IPS-18c (cell line): ENCODE data around the gene IGFBP7.
"Not testable (repeated sequence)": the region's sequence is repeated elsewhere in the genome, so short reads cannot be mapped to it uniquely, and the experiment has no call there.

ENCODE experiments used
- H3K4me3 ChIP-seq: 2 replicates; pipeline ENCODE4 v1.7.0; 2013; ENCODE audit warnings: low read depth, mild to moderate bottlenecking, low read length, moderate library complexity; ENCODE audit not compliant: insufficient read depth
- H3K9me3 ChIP-seq: one replicate; pipeline ENCODE4 v1.6.1; 2013; ENCODE audit warnings: mild to moderate bottlenecking, low read length, moderate library complexity; ENCODE audit not compliant: control insufficient read depth, insufficient read depth

Gene IGFBP7

DNA sequence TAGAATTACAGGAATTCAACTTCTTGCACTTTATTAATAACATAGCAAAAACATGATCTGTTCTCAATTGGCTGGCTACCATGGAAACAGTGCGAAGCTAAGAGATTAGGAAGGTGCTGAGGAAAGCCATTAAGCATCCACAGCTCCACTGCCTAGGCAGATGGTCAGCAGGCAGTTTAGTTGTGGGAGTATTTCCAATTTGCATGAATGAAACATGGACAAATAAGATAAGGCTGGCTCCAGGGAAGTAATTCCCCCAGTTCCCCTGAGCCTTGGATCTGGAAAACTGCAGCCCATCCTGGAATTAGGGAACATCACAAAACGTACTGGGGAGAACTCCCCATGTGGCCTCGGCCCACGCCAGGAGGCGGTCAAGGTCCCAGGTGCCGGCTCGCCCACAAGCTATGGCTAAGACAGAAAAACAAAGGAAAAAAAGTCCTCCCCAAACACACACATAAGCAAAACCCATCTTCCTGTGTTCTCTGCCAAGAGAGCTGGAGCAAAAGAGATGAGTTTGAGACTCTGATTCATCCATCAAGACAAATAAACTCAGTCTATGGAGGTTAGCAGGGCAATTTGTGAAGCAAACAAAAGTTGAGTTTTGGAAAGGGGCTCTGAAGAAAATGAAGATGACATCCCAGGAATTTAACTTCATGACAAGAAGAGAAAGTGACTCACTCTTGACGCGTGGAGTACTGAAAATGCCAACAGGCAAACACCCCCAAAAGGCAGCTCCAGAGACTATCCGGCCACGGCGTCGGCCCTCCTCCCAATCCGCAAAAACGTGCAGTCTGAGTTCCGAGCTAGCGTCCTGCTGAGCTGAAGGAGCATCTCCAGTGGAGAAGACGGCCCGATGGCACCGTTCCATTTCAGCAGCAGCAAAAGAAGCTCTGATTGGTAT is 45.1 kb downstream of the IGFBP7 start:
- H3K9me3 ChIP-seq, result no peaks in the 10 kb centered on the region
- H3K4me3 ChIP-seq, result no peak overlapping the region

DNA sequence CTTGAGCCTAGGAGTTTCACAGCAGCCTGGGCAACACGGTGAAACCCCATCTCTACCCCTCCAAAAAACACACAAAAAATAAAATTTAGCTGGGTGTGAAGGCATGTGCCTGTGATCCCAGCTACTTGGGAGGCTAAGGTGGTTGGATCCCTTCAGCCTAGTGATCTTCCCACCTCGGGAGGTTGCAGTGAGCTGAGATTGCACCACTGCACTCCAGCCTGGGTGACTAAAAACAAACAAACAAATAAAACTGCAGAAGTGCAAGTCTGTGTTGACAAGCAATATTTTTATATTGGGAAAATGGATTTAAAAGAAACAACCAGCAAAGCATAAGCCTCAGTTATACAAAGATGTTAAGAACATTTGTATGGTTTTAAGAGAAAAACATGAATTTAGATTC is 46.1 kb downstream of the IGFBP7 start:
- Histone ChIP-seq H3K9me3 (no peaks in the 10 kb centered on the region), H3K4me3 (no peak overlapping the region)

DNA sequence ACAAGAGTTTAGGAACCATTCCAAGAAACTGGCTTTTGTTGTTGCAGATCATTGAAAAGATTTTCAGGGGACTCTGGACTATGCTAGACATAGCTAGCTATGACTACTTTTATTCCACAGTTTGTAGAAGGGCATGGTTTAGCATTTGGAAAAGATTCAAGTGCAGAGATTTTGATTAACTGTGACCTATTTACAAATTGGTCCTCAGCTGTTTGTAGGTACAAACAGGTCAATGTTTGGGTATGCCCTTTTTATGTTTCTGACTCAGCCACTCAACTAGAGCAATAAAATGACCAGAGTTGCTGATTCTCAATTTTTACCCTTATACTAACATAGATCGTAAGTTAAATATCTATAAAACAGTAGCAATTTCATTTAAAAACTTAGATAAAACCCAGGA is 46.7 kb downstream of the IGFBP7 start:
- Histone ChIP-seq H3K9me3 (no peaks in the 10 kb centered on the region), H3K4me3 (no peak overlapping the region)

DNA sequence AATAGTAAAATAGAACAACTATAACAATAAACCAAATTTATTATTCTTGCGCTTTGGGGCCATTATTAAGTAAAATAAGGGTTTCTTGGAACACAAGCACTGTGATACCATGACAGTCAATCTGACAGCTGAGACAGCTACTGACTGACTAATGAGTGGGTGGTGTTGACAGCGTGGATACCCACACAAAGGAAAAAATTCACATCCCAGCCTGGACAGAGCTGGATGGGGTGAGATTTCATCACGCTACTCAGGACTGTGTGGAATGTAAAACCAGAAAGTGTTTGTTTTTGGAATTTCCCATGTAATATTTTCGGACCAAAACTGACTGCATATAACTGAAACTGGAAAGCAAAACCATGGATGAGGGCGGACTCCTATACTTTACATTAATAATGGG is 48.8 kb downstream of the IGFBP7 start:
- H3K4me3 ChIP-seq, result no peak overlapping the region
- no peaks in the 10 kb centered on the region for H3K9me3 ChIP-seq

GRCh38 chr4:57060717-57061067 is 49.5 kb downstream of the IGFBP7 start:
- not testable (repeated sequence) for H3K9me3 ChIP-seq, H3K4me3 ChIP-seq

DNA sequence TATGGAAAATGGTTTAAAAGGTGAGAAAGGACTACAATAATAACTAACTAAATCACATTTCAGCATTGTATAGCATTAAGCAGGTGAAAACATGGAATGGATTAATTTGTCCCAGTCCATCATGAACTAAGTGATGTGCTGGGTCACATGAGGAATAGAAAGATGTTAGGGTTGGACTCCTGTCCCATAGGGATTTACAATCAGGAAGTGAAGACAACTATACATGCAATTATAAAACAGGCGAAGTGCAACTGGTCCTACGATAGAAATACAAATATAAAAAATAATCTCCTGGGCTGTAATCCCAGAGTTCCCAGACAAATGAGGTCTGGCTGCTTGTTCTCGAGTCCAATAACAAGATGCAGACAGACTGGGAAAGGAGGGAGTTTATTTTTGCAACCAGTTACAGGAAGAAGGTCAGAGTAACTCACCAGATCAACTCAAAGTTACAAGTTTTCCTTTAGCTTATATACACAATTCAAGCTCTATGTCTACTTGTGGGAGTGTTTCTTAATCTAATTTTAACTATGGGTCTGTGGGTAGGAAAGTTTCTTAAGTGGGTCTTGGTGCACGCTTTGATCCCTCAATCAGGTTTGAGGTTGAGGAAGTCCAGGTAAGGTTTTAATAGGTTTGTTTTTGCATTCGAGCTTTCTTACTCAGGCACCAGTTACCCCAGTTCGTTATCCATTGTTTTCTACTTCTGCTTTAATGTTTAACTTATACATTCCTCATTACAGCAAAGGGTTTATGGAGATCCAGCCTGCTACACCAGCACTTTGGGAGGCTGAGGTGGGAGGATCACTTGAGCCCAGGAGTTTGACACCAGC is 50.1 kb downstream of the IGFBP7 start:
- Histone ChIP-seq H3K4me3 (no peak overlapping the region), H3K9me3 (no peaks in the 10 kb centered on the region)

DNA sequence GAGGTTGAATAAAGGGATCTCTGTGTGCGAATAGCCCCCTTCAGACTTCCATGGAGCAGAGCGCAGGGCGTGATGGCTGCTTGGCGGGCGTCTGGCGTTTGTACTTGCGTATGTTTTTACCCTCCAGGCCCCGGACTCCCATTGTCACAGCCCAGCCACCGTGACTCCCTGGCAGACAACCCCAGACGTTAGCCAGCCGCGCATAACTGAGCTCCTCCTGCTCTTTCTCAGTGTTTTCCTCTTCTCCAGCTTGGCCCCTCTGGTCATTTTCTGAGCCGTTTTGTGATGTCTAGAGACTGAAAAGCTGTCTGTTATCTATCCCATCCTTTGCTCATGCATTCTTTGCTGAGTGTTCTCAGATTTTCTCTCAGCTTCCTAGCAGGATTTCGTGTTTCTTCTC is 54.3 kb downstream of the IGFBP7 start:
- Histone ChIP-seq H3K9me3 (no peaks in the 10 kb centered on the region), H3K4me3 (no peak overlapping the region)

DNA sequence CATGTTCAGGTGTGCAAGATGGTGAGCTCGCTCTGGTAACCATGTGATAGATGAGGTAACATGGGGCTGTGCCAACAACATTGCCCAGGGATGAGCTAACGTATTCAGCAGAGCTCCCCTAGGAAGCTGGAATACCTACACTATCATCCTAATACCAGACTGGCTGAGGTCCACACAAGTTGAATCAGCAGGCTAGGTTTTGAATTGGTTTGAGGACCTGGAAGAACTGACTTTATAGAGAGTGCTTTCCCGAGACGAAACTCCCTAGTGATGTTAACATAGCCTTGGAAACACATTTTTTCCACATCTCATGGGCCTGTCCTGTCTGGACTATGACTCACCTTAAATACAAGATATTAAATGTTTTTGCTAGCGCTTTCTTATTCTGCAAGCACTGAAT is 56.7 kb downstream of the IGFBP7 start:
- Histone ChIP-seq H3K9me3 (no peaks in the 10 kb centered on the region), H3K4me3 (no peak overlapping the region)

- Histone ChIP-seq H3K4me3 (no peak overlapping the region), H3K9me3 (no peaks in the 10 kb centered on the region)
Observed at GRCh38 chr4:57051524-57051923, 58.7 kb downstream of the IGFBP7 start.

- Histone ChIP-seq H3K9me3 (no peaks in the 10 kb centered on the region), H3K4me3 (no peak overlapping the region)
Observed at GRCh38 chr4:57051095-57051494, 59.1 kb downstream of the IGFBP7 start.

DNA sequence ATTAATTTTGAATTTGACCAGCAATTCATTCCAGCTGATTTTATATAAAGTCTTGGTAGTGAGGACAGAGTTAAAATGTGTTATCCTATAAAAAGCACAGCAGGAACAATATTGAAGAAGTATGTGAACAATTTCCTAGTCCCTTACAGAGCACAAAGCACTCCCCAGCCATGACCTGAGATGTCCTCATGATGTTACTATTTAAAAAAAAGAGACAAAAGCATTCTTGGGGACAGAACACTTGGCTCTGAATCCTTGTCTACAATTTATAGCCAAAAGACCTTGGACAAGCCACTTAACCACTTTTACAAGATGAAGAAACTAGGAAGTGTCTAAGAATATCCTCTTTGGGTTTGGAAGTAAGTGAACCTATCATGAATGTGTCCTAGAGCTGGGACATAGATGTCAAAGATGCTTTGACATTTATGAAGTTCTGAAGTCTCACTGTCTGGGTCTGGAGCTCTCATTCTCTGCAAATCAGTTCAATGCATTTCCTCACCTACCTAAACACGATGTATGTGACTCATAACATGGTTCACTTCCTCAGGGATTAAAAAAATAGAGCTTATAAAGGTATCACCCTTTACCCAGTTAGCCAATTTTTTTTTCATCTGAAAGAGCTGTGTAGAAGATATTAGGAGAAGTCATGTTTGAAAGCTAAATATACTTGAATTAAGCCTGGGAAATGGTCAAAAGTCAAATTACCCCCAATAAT is 61.4 kb downstream of the IGFBP7 start:
- H3K9me3 ChIP-seq, result no peaks in the 10 kb centered on the region
- H3K4me3 ChIP-seq, result no peak overlapping the region

DNA sequence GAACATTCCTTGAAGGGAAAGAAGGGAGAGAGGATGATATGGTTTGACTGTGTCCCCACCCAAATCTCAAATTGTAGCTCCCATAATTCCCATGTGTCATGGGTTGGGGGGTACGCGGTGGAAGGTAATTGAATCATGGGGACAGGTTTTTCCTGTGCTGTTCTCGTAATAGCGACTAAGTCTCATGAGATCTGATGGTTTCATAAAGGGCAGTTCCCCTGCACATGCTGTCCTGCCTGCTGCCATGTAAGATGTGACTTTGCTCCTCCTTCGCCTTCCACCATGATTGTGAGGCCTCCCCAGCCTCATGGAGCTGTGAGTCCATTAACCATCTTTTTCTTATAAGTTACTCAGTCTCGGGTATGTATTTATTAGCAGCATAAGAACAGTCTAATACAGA is 63.1 kb downstream of the IGFBP7 start:
- H3K9me3 ChIP-seq, H3K4me3 ChIP-seq: not testable (repeated sequence)

GRCh38 chr4:57044996-57045395 is 65.2 kb downstream of the IGFBP7 start:
- H3K4me3 ChIP-seq, result no peak overlapping the region
- H3K9me3 ChIP-seq, result no peaks in the 10 kb centered on the region

DNA sequence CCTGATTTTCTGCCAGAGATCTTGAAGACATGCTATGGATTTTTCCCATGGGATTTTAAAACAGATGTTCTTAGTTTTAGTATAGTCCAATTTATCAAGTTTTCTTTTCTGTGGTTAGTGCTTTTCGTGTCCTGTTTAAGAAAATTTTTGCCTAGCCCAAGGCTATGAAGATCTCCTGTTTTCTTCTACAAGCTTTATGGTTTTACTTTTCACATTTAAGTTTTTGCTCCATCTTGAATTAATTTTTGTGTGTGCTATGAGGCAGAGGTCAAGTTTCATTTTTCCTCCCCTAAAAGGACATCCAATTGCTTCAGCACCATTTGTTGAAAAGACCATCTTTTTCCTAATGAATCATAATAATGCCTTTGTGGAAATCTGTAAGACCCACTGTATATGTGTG is 65.9 kb downstream of the IGFBP7 start:
- no peak overlapping the region for H3K4me3 ChIP-seq
- H3K9me3 ChIP-seq, result no peaks in the 10 kb centered on the region

- Histone ChIP-seq H3K9me3 (no peaks in the 10 kb centered on the region), H3K4me3 (no peak overlapping the region)
Observed at GRCh38 chr4:57043347-57044251, 66.6 kb downstream of the IGFBP7 start.

GRCh38 chr4:57042711-57043169 is 67.4 kb downstream of the IGFBP7 start:
- H3K4me3 ChIP-seq, result no peak overlapping the region

GRCh38 chr4:57041020-57041419 is 69.2 kb downstream of the IGFBP7 start:
- H3K9me3 ChIP-seq, result no peaks in the 10 kb centered on the region
- H3K4me3 ChIP-seq, result no peak overlapping the region

More at GRCh38 chr4:57042711-57043169, 67.4 kb downstream of the IGFBP7 start:
- H3K9me3 ChIP-seq, result no peaks in the 10 kb centered on the region
